Islet precursor cell (in vitro differentiated cells): ENCODE data around the gene TRNAU1AP.
"Not testable (repeated sequence)": the region's sequence is repeated elsewhere in the genome, so short reads cannot be mapped to it uniquely, and the experiment has no call there.

Experiments
- DNase-seq: peaks from one replicate; pipeline ENCODE4 v3.0.0-alpha.2; 2018

Gene TRNAU1AP

DNA sequence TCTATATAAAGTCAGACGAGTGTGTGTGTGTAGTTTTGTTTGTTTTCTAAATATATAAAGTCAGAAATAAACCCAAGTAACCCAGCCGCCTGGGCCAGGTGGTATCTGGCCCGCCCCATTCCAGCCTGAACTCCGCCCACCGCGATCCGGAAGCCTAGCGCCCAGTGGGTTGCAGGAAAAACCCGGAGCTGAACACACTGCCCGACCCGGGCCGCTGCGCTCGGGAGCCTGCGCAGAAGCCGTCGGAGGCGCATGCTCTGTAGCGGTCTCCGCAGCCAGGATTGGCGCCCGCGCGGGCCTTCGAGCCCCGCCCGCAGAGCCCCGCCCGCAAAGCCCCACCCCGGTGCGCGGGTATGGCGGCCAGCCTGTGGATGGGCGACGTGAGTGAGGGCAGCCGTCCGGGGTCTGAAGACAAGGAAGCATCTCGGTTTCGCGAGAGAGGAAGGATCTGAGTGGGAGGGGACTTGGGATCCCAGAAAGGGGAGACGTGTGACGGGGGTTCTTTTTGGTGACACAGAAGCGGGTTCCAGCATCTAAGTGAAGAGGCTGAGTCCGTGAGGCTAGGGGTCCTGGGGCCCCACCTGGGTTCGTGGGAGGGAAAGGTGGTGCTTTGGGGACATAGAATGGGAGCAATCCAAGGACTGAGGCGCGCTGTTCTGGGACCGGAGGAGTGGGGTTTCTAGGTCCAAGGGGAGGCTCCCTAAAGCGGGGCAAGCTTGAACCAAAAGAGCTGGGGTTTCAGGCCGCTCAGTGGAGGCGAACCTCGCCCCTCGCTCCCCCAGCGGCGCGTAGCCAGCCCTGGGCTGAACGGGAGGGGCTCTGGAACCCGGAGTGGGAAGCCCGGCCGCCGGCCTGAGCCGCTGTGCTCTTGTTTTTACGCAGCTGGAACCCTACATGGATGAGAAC, at the start of gene TRNAU1AP:
TSS of gene TRNAU1AP (plus strand) at position 328 of the 906 bp plus-strand sequence. CDS start at position 354, 26 bp downstream.
- DNase-seq, result peak; percentile 98

DNA sequence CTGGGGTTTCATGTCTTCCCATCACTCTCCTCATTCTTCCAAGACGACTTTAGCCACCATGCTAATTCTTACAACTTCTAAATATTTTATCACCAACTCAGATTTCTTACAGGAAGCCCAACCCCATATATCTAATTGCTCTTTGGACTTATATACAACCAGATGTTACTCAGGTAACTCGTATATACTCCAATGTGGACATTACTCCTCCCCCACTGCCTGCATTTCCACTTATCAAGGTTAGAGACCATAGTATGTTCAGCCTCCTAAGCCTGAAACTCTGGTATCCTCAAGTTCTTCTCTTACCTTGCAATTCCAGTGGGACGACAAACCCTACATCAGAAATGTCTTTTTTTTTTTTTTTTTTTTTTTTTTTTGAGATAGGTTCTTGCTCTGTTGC, 49.8 kb upstream of the TRNAU1AP start:
- DNase-seq, result no peak

DNA sequence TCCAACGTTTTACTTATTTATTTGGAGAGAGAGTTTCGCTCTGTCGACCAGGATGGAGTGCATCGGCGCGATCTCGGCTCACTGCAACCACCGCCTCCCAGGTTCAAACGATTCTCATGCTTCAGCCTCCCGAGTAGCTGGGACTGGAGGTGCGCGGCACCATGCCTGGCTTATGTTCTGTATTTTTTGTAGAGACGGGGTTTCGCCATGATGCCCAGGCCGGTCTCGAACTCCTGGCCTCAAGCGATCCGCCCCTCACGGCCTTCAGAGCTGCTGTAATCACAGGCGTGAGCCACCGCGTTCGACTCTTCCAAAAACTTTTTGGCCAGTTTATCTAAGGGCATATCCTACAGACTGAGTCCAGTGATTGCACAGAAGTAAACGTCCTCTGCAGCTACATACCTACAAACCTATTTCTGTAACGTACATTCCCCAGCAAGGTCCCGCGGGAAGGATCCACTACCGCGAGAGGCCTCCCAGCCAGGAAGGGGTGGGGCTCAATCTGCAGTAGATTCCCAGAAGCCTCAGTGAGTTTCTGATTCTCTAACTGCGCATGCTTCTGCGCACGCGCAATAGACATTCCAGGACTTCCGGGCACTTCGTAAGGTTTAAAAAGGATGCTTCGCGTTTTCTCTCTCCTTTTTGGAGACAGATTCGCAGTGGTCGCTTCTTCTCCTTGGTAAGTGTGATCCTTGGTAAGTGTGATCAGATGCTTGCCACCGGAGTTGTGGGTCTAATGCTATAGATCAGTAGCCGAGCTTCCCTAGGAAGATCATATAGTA, 47.3 kb upstream of the TRNAU1AP start, which contains the start of gene RCC1:
TSS of gene RCC1 (plus strand) at position 638 of the 782 bp plus-strand sequence. CDS start 23,824 bp downstream, outside the sequence.
- DNase-seq, result peak; percentile 99

DNA sequence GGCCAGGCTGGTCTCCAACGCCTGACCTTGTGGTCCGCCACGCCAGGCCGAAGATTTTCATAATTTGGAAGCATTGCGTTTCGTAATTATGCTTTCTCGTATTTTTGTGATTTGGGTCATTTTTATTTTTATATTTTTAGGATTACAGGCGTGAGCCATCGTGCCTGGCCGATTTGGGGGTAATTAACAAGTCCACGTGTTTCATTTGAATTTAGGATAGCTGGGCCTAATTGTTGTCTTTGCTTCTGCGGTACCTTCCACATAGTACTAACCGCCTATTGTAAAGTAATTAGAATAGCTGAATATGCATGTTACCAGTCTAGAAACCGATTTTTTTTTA, 46.0 kb upstream of the TRNAU1AP start:
- DNase-seq, result no peak

DNA sequence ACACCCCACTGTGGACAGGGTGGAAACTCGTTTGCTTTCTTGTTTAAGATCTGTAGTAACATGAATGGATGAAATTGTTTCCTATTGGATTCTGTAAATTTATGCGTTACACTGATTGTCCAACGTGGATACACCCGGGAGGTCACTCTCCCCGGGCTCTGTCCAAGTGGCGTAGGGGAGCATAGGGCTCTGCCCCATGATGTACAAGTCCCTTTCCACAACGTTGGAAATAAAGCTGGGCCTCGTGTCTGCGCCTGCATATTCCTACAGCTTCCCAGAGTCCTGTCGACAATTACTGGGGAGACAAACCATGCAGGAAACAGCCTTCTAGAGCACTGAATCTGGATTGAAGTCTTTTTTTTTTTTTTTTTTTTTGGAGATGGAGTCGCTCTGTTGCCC, 45.6 kb upstream of the TRNAU1AP start:
- DNase-seq, result no peak

DNA sequence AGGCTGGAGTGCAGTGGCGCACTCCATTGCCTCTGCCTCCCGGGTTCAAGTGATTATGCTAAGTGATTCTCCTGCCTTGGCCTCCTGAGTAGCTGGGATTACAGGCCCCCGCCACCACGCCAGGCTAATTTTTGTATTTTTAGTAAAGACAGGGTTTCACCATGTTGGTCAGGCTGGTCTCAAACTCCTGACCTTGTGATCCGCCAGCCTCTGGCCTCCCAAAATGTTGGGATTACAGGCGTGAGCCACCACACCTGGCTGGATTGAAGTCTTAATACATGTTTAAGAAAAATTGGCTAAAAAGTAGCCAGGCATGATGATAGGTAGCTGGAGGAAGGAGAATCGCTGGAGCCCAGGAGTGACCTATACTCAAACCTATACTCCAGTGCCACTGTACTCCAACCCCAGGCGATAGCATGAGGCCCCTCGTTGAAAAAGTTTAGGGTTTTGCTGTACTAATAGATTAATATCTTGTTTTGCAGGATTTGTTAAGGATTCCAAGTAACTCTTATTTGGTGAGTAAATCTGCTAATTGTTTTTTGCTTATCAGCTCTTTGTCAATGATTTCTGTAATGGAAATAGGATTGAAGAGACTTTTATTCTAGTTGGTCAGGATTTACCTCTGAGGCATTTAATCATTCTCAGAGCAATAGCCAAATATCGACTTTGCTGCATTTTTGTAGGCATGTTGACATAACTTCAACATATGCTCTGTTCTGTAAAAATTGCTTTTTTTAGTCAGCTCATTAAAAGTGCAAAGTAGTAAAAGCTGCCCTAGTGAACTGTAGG, 45.0 kb upstream of the TRNAU1AP start:
- DNase-seq, result no peak

DNA sequence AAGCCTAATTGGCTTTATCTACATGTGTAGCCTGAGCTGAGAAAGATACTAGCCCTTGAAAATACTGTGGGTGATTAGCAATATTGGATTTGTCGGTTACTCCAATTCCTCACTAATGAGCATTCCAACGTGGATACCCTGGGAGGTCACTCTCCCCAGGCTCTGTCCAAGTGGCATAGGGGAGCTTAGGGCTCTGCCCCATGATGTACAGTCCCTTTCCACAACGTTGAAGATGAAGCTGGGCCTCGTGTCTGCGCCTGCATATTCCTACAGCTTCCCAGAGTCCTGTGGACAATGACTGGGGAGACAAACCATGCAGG, 44.5 kb upstream of the TRNAU1AP start:
- no peak for DNase-seq

DNA sequence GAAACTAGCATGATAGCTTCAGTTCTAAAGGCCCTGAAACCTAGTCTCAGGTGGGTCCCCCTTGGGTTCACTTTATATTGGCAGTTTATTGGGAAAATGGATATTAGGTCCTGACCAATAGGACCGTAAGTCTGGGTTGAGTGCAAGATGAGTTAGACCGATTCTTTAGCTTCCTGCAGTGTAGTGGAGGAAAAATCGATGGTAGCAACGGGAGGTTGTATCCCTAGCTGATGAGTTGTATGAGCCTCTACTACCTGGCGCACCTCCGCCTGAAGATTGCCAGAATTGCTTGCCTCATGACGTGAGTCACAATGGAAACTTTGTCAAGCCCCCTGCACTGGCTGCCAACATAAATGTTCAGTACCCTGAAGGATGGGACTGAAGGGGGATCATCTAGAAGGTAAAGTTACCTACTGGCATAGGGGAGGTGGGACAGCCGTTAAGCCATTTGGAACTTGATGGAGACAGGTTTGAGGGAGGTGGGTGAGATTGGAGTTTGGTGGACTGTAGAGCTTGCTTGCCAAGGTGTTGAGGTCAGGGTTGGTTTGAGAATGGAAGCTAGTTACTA, 43.1 kb upstream of the TRNAU1AP start:
- DNase-seq, result peak; percentile 59

DNA sequence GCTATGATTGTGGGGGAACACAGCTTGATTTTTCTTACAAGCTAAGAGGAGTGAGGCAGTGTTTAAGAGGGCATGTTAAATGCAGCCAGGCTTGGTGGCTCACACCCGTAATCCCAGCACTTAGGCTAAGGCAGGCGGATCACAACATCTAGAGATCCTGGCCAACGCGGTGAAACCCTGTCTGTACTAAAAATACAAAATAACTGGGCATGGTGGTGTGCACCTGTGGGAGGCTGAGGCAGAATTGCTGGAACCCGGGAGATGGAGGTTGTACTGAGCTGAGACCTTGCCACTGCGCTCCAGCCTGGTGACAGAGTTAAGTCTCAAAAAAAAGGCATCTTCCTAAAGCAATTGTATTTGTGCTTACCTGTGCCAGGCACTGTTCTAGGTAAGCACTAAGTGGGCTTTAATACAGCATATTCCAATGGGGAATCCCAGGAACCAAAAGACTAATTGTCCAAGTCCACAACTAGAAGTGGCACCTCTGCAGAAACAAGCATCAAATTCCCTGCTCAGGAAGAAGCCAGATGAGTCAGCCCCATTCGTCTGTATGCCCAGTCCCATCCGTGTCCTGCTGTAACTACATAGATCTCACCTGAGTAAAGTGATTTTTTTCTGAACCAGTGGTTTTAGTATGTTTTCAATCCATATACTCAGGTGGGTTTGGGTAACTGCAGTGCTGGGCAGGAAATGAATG, 42.5 kb upstream of the TRNAU1AP start:
- DNase-seq, result no peak

DNA sequence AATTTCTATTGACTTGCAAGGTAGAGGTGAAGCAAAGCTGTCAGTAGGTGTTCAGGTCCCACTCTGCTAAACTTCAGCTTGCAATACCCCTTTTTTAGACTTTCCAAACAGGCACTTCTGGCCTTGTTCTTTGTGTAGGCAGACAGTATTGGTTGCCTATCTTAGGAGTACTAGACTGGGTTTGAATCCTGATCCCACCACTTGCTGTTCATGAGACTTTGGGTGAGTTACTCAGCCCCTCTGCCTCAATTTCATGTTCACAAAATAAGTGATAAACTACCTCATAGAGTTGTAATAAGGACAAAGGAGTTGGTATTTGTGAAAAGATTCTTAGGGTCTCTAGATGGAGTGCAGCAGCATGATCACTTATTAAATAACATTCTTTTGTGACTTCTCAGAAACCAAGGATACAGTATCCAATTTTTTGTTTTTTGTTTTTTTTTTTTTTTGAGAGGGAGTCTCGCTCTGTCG, 41.9 kb upstream of the TRNAU1AP start:
- DNase-seq, result no peak

DNA sequence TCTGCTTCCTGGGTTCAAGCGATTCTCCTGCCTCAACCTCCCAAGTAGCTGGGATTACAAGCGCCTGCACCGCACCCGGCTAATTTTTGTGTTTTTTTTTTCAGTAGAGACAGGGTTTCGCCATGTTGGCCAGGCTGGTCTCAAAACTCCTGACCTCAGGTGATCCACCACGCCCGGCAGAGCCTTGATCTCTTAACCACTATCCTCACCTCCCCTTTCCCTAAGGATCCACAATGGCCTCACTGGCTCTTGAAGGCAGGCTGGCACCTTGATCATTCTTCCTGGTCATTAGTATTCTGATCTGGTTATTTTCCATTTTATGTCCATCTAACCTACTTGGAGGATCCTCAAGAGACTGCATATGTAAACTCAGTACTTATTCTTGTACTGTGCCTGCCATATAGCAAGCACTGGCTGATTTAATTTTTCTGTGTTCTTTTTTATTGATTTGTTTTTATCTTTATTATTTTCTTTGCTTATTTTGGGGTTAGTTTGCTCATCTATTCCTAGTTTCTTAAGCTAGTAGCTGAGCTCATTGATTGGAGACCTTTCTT, 40.8 kb upstream of the TRNAU1AP start:
- DNase-seq, result no peak

DNA sequence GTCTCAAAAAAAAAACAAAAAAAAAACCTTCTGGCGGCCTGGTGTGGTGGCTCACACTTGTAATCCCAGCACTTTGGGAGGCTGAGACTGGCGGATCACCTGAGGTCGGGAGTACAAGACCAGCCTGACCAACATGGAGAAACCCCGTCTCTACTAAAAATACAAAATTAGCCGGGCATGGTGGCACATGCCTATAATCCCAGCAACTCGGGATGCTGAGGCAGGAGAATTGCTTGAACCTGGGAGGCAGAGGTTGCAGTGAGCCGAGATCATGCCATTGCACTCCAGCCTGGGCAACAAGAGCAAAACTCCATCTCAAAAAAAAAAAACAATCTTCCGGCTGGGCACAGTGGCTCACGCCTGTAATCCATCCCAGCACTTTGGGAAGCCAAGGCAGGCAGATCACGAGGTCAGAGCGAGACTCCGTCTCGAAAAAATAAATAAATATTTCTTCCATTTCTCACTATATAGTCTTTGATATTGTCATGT, 38.4 kb upstream of the TRNAU1AP start:
- DNase-seq, result not testable (repeated sequence)

DNA sequence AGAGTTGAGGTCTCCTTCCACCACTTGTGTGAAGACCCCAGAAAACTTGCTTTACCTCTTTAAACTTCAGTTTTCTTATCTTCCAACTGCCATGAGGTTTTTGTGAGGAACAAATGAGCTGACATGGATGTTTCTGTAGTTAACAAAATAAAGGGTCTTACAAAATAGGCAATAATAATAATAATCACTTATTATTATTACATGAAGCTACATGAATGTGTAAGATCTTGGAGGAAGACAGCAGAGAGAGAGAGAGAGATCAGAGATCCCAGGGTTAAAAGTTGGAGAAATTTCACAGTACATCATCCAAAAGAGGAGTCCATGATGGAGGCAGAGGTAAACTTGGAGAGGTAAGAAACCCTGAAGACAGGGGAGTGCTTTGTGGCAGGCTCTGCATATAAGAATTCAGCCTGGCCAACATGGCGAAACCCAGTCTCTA, 36.3 kb upstream of the TRNAU1AP start:
- no peak for DNase-seq

DNA sequence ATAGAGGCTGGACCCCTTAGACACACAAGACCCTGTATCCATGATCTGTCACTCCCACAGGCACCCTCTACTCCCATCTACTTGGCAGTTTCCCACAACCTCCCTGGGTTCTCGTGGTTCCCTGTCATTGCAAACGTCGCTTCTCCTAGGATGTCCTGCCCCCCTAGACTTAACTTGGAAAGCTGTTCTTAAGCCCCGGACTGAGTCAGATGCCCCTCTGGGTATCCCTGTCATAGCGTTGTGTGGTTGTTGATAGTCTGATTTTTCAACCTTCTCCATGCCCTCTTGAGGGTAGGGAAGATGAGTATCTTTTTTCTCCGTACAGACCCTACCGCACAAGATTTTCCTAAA, 35.3 kb upstream of the TRNAU1AP start:
- no peak for DNase-seq

DNA sequence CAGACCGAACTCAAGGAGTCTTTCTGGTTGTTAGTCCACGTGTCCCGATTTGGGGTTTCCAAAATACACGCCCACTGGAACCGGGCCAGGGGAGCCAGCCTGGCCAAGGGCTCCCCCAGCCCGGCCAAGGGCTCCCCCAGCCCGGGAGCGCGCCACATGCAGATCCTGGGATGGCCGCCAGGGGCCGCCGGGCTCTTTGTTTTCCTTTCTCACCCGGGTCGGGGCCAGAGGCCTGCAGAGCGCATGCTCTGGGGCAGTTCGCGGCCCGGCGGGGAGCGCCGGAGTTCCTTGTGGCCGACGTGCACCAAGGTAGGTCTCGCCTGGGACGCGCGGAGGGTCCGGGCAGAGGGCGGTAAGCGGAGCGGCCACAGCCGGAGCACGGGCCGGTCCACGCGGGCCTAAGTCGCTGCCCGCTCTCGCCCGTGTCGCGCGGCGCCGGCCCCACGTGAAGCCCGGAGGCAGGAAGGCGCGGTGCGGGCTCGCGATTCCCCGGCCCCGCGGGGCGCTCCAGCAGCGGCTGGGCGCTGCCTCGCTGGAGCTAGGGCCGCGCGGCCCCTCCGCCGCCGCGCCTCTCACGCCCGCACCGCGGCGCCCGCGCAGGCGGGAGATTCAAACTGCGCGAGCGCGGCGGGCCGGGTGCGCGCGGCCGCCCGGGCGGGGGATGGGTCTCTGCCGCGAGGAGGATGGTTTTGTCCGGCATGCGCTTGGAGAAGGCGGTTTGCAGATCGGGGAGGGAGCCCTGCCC, 34.7 kb upstream of the TRNAU1AP start:
- peak; percentile 96 for DNase-seq

DNA sequence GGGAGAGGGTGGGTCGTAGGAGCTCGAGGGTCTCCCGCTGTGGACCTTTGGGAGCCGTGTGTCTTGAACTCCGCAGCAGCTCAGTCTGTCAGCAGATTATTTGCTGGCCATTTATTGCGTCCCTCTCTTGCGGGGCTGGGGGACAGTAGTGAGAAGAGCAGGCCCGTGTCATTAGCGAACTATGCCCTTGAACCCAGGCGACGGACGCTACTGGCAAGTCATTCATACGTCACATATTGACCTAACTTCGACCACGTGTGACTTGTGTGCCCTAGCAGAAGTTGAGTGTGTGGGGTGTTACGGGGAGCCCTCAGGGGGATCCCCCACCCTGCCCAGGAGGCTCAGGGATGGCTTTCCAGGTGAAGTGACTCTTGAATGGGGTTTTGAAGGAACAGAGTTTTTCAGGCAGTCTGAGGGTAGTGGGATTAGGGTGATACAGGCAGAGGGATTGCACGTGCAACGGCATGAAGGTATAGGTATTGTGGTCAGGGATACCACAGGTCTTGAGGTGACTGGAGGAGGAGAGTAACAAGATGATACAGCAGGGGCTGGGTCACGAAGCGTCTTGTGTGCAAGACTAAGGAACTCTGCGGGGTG, 34.0 kb upstream of the TRNAU1AP start:
- DNase-seq, result no peak

DNA sequence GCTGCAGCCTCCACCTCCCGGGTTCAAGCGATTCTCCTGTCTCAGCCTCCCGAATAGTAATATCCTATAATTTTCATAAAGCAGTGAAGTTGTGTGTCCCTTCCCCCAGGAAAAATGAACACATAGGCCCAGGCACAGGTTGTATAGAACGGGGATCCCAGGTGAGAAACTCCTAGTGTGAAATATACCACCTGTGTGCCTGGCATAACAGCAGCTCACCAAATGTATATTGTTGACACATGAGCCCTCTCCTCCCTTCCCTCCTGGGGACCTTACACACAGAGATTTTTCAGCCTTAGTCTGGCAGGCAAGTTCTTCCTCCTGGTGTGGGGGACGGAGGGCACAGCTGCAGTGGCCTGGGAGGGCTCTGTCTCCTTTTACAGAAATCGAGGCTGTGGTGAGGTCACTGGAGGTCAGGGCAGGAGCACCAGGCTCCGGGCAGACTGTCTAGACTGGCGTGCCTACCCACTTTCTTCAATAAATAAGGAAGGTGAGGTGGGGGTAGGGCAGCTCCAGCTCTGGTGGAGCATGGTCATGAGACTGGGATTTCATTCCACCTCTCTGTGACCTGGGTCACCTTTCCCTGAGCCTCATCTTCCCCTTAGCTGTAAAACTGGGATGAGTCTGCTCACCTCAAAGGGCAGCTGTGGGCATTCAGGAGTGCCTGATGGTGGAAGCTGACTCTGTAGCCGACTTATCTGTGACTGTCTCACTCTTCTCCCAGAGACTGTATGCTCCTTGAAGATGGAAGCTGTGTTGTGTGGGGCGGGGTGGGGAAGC, 32.7 kb upstream of the TRNAU1AP start:
- no peak for DNase-seq

DNA sequence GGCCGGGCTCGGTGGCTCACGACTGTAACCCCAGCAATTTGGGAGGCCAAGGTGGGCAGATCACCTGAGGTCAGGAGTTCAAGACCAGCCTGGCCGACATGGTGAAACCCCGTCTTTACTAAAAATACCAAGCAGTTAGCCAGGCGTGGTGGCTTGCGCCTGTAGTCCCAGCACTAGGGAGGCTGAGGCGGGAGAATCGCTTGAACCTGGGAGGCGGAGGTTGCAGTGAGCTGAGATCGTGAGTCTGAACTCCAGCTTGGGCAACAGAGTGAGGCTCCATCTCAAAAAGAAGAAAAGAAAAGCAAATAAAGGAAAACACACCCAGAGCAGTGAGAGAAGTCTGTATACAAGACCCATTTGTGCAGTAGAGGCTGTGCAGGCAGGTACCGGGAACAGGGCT, 32.1 kb upstream of the TRNAU1AP start:
- not testable (repeated sequence) for DNase-seq

DNA sequence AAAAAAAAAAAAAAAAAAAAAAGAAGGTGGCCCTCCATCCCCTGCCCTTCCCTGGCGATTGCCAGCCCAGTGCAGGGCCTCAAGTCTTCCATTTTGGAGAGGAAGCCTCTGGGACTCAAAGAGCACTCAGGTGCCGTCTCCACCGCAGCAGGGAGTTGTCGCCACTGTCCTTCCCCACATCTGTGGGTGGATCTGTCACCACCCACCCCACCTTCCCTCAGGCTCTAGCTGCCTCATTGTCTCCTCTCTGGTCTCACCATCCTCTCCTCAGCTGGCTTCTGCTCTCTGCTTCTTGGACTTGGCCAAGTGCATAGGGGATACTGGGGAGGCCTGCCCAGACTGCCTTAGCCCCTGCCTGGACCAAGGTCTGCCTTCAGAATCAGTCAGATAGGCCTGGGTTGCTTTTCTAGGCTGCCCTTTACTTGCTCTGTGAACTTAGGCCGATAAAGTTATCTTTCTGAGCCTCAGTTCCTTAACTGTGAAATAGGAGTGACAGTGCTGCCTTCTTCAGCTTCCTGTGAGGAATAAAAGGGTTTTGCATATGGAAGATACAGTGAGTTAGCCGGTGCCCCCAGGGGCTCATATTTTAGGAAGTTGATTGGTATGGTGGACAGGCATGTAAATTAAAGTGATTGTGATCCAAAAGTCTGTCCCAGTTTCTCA, 31.3 kb upstream of the TRNAU1AP start:
- DNase-seq, result no peak
